ENCODE results near the gene SEMA6A. TPM values are rescaled to one million over a fixed set of nuclear protein-coding genes. Genes with fewer than 3 reads are reported as not detected.
A peak's percentile ranks its signal among the peaks of the same experiment; 100 is the strongest.

Gene SEMA6A
- total RNA-seq, 1 experiment from 2014 or later, result not detected

- ChIA-PET POLR2A (ENCODE audit: unreplicated experiment) (no interaction called here), CTCF (no interaction called here)
- intact Hi-C loops (cut with micrococcal nuclease), result no loop called here
- Histone ChIP-seq H3K4me2 (ENCODE audit: low read length) (no peak overlapping the region), H3K79me2 (ENCODE audit: low read length) (no peaks in the 10 kb centered on the region), H3K9me2 (replicated peaks; ENCODE audit: low read length) (no peaks in the 10 kb centered on the region), H3F3A (ENCODE audit: low read length, unreplicated experiment) (no peaks in the 10 kb centered on the region), H4K20me1 (ENCODE audit: low read length) (no peaks in the 10 kb centered on the region), H2AFZ (ENCODE audit: low read length) (no peak overlapping the region), H3K27ac (ENCODE audit: low read length) (no peak overlapping the region), H3K36me3 (ENCODE audit: low read depth, low read length) (no peaks in the 10 kb centered on the region), H3K4me3 (ENCODE audit: low read length) (no peak overlapping the region), H3K9ac (ENCODE audit: low read length) (no peak overlapping the region), H3K27me3 (ENCODE audit: low read length) (no peaks in the 10 kb centered on the region), H3K4me1 (ENCODE audit: insufficient read depth, low read length) (peaks cover 16% of the 10 kb centered on the region), H3K9me3 (ENCODE audit: low read length) (no peaks in the 10 kb centered on the region)
- ATAC-seq, result peak; percentile 47; the same call in 1 of the 2 replicates
- BruUV-seq (replicated peaks), result no TSS peak
- DNase-seq, result no peak
- no peak for TF ChIP-seq CTCF (conservative IDR thresholded peaks at IDR 0.05; ENCODE audit: low read depth, low read length)
- TF ChIP-seq EZH2phosphoT487 (IDR thresholded peaks at IDR 0.05; ENCODE audit: borderline replicate concordance, low read length), result no peak
- no peak for TF ChIP-seq EZH2 (IDR thresholded peaks at IDR 0.05; ENCODE audit: low read length, unreplicated experiment)
These were observed 131.6 kb downstream of the SEMA6A start for GRCh38 chr5:116442931-116443551.

DNA sequence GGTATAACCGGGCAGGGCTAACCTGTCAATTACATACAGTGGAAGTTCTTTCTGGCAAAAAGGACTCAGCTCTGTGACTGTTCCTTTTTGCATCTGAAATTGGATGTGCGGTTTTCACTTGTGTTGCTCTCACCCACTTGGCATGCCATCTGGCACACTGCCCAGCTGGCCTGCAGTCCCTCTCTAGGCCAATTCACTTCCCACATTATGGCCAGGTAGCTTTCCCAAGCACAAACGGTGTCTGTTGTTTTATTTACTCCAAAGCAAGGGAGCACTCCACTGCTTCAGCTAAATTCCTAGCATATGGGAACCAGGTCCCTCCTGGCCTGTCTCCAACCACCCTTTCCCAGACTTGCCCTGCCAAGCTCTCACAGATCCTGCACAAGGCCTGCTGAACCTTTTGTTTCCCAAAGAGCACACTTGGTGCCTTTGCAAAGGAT lies 132.5 kb downstream of the SEMA6A start:
- no peaks in the 10 kb centered on the region for H3F3A ChIP-seq (ENCODE audit: low read length, unreplicated experiment)
- H3K9me3 ChIP-seq (ENCODE audit: low read length), result no peaks in the 10 kb centered on the region
- H3K4me1 ChIP-seq (ENCODE audit: insufficient read depth, low read length), result peaks cover 16% of the 10 kb centered on the region
- no peaks in the 10 kb centered on the region for H3K36me3 ChIP-seq (ENCODE audit: low read depth, low read length)
- DNase-seq (peak; percentile 80), ATAC-seq (peak; percentile 85)
- peak overlapping the region; percentile 57 for H3K27ac ChIP-seq (ENCODE audit: low read length)
- H3K27me3 ChIP-seq (ENCODE audit: low read length), result no peaks in the 10 kb centered on the region
- H3K9ac ChIP-seq (ENCODE audit: low read length), result no peak overlapping the region
- CTCF ChIA-PET, result no interaction called here
- no TSS peak for BruUV-seq (replicated peaks)
- no peak overlapping the region for H2AFZ ChIP-seq (ENCODE audit: low read length)
- no peaks in the 10 kb centered on the region for H3K9me2 ChIP-seq (replicated peaks; ENCODE audit: low read length)
- POLR2A ChIA-PET (ENCODE audit: unreplicated experiment), result no interaction called here
- H3K4me2 ChIP-seq (ENCODE audit: low read length), result peak overlapping the region; percentile 45; the same call in 1 of the 2 replicates
- no peak for TF ChIP-seq EZH2phosphoT487 (IDR thresholded peaks at IDR 0.05; ENCODE audit: borderline replicate concordance, low read length)
- TF ChIP-seq CTCF (conservative IDR thresholded peaks at IDR 0.05; ENCODE audit: low read depth, low read length), result no peak
- TF ChIP-seq EZH2 (IDR thresholded peaks at IDR 0.05; ENCODE audit: low read length, unreplicated experiment), result no peak
- intact Hi-C loops (cut with micrococcal nuclease), result no loop called here
- H4K20me1 ChIP-seq (ENCODE audit: low read length), result no peaks in the 10 kb centered on the region
- H3K79me2 ChIP-seq (ENCODE audit: low read length), result no peaks in the 10 kb centered on the region
- H3K4me3 ChIP-seq (ENCODE audit: low read length), result no peak overlapping the region

GRCh38 chr5:116441223-116441622 lies 133.4 kb downstream of the SEMA6A start:
- Histone ChIP-seq H3K36me3 (ENCODE audit: low read depth, low read length) (no peaks in the 10 kb centered on the region), H3K9me2 (replicated peaks; ENCODE audit: low read length) (no peaks in the 10 kb centered on the region), H3K79me2 (ENCODE audit: low read length) (no peaks in the 10 kb centered on the region), H3K4me1 (ENCODE audit: insufficient read depth, low read length) (peaks cover 16% of the 10 kb centered on the region), H3K9me3 (ENCODE audit: low read length) (no peaks in the 10 kb centered on the region), H3F3A (ENCODE audit: low read length, unreplicated experiment) (no peaks in the 10 kb centered on the region), H2AFZ (ENCODE audit: low read length) (no peak overlapping the region), H3K27me3 (ENCODE audit: low read length) (no peaks in the 10 kb centered on the region), H3K27ac (ENCODE audit: low read length) (no peak overlapping the region), H3K4me3 (ENCODE audit: low read length) (no peak overlapping the region), H4K20me1 (ENCODE audit: low read length) (no peaks in the 10 kb centered on the region), H3K9ac (ENCODE audit: low read length) (no peak overlapping the region), H3K4me2 (ENCODE audit: low read length) (peak overlapping the region; percentile 37; the same call in 1 of the 2 replicates)
- BruUV-seq (replicated peaks), result no TSS peak
- ATAC-seq, result no peak
- ChIA-PET POLR2A (ENCODE audit: unreplicated experiment) (no interaction called here), CTCF (no interaction called here)
- TF ChIP-seq EZH2phosphoT487 (IDR thresholded peaks at IDR 0.05; ENCODE audit: borderline replicate concordance, low read length) (no peak), EZH2 (IDR thresholded peaks at IDR 0.05; ENCODE audit: low read length, unreplicated experiment) (no peak), CTCF (conservative IDR thresholded peaks at IDR 0.05; ENCODE audit: low read depth, low read length) (no peak)
- DNase-seq, result peak; percentile 6
- intact Hi-C loops (cut with micrococcal nuclease), result no loop called here

Measured in PC-3 (cell line).